HG03097 (cell line): ENCODE results near the gene CLDN20.
"Not testable (repeated sequence)": the region's sequence is repeated elsewhere in the genome, so short reads cannot be mapped to it uniquely, and the experiment has no call there.

ENCODE experiments used
- ATAC-seq: cut with Tn5 transposase; IDR thresholded peaks from one replicate; pipeline ENCODE4 v1.9.1; 2021; ENCODE audit not compliant: unreplicated experiment, low FRiP score

CLDN20 gene, protein sequence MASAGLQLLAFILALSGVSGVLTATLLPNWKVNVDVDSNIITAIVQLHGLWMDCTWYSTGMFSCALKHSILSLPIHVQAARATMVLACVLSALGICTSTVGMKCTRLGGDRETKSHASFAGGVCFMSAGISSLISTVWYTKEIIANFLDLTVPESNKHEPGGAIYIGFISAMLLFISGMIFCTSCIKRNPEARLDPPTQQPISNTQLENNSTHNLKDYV

DNA sequence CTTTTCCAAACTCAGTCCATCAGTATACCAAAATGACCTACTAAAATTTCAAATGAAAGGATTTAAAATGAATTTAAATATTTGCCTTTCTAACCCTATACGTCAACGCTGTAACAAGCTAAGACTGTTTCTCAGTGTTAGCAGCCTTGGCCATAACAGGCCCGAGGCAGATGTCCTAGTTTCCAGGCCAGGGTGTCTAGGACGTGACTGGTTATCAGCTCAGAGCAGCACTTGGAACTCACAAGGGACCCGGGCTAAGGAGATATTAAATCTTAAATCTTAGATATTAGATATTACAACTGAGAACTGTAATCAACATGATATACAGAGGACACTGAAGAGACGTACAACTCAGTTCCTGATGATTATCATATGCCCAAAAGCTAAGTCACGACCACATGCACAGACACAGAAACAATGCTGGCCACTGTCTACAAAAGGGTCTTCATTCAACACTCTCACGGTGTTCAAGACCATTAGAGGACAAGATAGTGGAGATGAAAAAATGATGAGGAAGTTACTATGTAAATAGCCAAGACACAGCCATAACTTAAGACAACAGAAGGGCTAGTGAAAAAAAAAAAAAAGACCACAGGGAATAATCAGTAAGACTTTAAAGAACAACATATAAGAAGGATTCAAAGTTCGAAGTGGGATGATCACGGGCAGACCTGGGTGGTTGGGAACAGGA lies at the start of gene CLDN20:
TSS of gene CLDN20 (plus strand) at position 641 of the 691 bp plus-strand sequence. CDS start 11,707 bp downstream, outside the sequence.
- ATAC-seq, result no peak

DNA sequence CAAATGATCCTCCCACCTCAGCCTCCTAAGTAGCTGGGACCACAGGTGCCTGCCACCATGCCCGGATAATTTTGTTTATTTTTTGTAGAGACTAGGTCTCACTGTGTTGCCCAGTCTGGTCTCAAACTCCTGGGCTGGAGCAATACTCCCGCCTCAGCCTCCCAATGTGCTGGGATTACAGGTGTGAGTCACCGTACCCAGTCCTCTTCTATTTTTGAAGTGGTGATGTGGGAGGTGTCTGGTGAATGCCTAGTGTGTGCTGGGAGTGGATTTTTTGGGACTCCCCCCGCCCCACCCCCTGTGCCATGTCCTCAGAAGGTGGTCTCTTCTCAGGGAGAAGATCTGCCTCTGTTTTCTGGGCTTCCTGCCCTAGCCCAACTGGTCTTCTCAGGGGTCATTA lies 47.9 kb upstream of the CLDN20 start:
- no peak for ATAC-seq

GRCh38 chr6:155216312-155217046 lies 47.3 kb upstream of the CLDN20 start:
- no peak for ATAC-seq

- not testable (repeated sequence) for ATAC-seq
Observed at GRCh38 chr6:155218711-155219110, 45.1 kb upstream of the CLDN20 start.

DNA sequence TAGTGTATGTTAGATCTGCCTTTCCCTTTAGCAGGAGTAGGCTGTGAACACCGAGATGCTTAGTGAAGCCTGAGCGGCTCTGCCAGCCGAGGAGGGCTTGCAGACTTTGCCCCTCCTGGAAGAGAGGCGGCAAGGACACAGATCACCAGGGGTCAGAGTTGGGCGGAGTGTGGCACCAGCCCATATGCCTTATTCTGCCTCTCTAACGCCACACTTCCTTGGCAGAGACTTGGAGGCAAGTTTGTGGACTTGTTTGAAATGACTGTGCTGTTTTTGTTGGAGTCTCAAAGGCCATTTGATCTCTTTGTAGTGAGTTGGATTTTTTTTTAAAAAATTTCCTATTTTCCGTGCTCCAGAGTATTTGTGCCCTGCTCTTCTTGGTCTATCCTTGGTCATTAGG lies 44.5 kb upstream of the CLDN20 start:
- no peak for ATAC-seq

- ATAC-seq, result no peak
Observed at GRCh38 chr6:155219858-155220301, 43.9 kb upstream of the CLDN20 start.

GRCh38 chr6:155221086-155221485 lies 42.7 kb upstream of the CLDN20 start:
- no peak for ATAC-seq

DNA sequence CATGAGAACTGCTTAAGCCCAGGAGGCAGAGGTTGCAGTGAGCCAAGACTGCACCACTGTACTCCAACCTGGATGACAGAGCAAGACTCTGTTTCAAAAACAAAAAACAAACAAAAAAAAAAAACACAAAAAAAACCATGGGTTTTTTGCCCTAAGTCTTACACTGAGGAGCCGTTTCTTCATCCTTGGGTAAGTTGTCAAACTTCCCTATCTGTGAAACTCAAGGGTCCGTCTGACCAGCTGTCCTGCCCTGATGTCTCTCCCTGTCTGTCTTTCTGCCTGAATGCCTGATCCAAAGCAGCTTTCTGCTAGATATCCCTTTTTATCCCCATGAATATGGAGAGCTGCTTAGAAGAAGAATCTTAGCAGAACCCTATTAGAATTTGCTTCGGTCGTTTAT lies 41.3 kb upstream of the CLDN20 start:
- no peak for ATAC-seq

- ATAC-seq, result peak; percentile 91
Observed at GRCh38 chr6:155223646-155224451, 40.0 kb upstream of the CLDN20 start.

DNA sequence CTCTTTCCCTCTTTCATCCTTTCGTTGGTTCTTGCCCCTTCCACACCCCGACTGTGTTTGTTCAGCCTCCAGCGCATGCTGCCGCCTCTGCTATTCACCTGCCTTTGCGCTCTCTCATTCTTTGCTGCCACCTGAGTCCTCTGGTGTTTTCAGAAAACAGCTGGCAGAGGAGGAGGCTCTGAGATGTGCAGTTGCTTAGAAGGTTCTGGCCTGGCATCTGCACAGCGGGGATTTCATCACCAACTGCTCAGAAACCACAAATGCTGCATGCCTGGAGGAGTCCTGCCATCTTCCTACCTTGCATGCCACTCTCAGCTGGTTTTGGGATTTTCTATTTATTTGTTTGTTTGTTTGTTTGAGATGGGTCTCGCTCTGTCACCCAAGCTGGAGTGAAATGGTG lies 39.2 kb upstream of the CLDN20 start:
- no peak for ATAC-seq

GRCh38 chr6:155227046-155227445 lies 36.8 kb upstream of the CLDN20 start:
- ATAC-seq, result no peak

- ATAC-seq, result no peak
Observed at GRCh38 chr6:155228546-155229166, 35.2 kb upstream of the CLDN20 start.

DNA sequence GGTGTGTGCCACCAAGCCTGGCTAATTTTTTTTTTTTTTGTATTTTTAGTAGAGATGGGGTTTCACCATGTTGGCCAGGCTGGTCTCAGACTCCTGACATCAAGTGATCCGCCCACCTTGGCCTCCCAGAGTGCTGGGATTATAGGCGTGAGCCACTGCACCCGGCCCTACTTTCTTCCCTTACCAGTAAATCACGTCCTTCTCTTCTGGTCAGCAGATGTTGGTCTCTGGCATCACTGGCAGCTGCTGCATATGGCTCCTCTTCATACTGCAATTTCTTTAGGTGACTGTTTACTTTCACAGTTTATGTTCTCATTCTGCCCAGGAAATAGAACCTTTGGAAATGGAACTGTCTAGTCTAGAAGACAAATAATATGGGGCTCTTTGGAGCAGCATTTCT lies 32.8 kb upstream of the CLDN20 start:
- ATAC-seq, result not testable (repeated sequence)

DNA sequence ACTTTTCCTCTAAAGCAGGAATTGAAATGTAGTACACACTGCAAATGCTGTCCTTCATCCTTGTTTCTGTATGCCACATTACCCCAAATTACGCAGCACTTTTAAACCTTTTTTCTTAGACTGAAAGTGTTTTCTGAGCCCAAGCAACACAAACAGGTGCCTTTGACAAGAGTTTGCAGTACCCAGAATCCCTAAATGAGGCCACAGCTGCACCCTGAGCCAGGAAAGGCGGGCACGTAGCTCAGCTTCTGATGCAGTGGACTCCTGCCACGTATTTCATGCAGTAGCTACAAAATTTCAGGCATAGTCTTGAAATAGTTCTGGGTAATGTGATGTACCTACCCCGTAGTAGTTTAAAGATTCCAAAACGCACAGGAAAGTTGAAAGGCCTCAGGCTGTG lies 31.0 kb upstream of the CLDN20 start:
- no peak for ATAC-seq

- no peak for ATAC-seq
Observed at GRCh38 chr6:155234167-155234566, 29.6 kb upstream of the CLDN20 start.

DNA sequence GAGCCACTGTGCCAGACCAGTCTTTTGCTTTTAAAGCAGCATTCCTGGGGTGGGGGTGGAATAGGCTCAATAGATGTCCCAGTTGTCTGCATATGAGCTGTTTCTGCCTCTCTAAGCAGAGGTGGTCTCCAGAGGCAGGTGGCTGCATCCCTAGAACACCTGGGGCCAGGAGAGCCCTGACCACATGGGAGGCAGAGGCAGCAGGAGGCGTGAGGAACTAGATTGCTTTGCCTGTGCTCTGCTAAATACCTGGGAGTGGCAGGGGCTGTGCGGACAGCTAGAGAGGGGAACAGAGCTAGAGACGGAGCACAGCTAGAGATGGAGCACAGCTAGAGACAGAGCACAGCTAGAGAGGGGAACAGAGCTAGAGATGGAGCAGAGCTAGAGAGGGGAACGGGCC lies 29.1 kb upstream of the CLDN20 start:
- no peak for ATAC-seq

- no peak for ATAC-seq
Observed at GRCh38 chr6:155235087-155235486, 28.7 kb upstream of the CLDN20 start.

GRCh38 chr6:155237613-155238012 lies 26.2 kb upstream of the CLDN20 start:
- no peak for ATAC-seq

- no peak for ATAC-seq
Observed at GRCh38 chr6:155240905-155241600, 22.8 kb upstream of the CLDN20 start.

DNA sequence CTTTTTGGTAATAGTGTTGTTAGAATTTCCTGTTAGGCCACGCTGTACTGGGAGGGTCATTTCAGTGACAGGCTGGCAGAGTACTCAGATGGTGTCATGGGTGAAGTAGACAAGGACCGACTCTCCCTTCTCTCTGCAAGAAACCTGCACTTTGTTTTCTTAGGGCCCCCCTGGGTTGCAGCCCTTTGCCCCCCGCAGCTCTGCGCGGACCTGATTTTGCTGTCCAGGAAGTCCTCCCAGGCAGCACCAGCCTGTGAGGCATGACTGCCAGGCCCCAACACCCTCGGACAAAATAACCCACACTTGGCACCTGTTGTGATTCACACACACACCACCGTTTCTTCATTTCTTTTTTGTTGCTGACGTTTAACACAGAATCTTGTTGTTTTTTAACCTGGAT lies 21.8 kb upstream of the CLDN20 start:
- no peak for ATAC-seq
